GM12878 (cell line): ENCODE data around the gene TTC19. TPM values are rescaled to one million over a fixed set of nuclear protein-coding genes. Genes with fewer than 3 reads are reported as not detected.

Source experiments
- ATAC-seq: fragments of 200-7000 bp; cut with Tn5 transposase; 3 replicates; pipeline ENCODE4 v1.9.1; 2020; ENCODE audit warnings: mild to moderate bottlenecking, moderate library complexity
- BruUV-seq: library from RNA; stranded (reverse); fragments of 400-500 nt; replicated peaks from 2 replicates; lab custom pipeline; 2021; lab: Mats Ljungman, UMichigan
- CTCF ChIA-PET: fragments of 300-600 bp; sonication (Branson Sonifier 250); formaldehyde crosslinking; extraction: SDS; loops from one replicate; lab custom pipeline; 2021; ENCODE audit warnings: inconsistent platforms; lab: Yijun Ruan, JAX
- POLR2A ChIA-PET: fragments of 350-600 bp; formaldehyde crosslinking; extraction: SDS; loops from one replicate; lab custom pipeline; 2021; ENCODE audit warnings: inconsistent platforms; lab: Charles Lee
- RAD21 ChIA-PET: fragments of 300-600 bp; sonication (Branson Sonifier 250); formaldehyde crosslinking; loops from one replicate; lab custom pipeline; 2023; ENCODE audit warnings: antibody characterized with exemption; ENCODE audit not compliant: unreplicated experiment; lab: Charles Lee
- SMC1A ChIA-PET: fragments of 300-600 bp; sonication (Branson Sonifier 250); formaldehyde crosslinking; loops from one replicate; lab custom pipeline; 2023; ENCODE audit not compliant: unreplicated experiment, uncharacterized antibody; lab: Charles Lee
- DNase-seq: peaks from one replicate; pipeline ENCODE4 v3.0.0-alpha.2; 2011; ENCODE audit warnings: low read depth, low spot score
- FAIRE-seq: peaks from 3 replicates; lab custom pipeline; 2011; peaks lifted over from hg19 to GRCh38; lab: Jason Lieb, UNC
- H2AFZ ChIP-seq: 2 replicates; pipeline ENCODE4 v1.6.0; 2011; ENCODE audit warnings: low read depth, low read length, control low read depth; ENCODE audit not compliant: control insufficient read depth
- H3K27ac ChIP-seq: 2 replicates; pipeline ENCODE4 v1.5.1; 2011; ENCODE audit warnings: control low read depth; ENCODE audit not compliant: control insufficient read depth, insufficient read depth
- H3K27me3 ChIP-seq, 2 experiments: replicated peaks in 1 of 2; 2 replicates each; pipeline versions ENCODE4 v1.6.0 to v1.6.1; 2011; ENCODE audit warnings: low read length in 1 of 2; ENCODE audit not compliant: control insufficient read depth in 2 of 2, insufficient read depth in 2 of 2
- H3K36me3 ChIP-seq, 2 experiments: 2 replicates each; pipeline ENCODE4 v1.5.1; 2011; ENCODE audit warnings: low read length in 1 of 2; ENCODE audit not compliant: control insufficient read depth in 2 of 2, insufficient read depth in 2 of 2
- H3K4me1 ChIP-seq: 2 replicates; pipeline ENCODE4 v1.6.1; 2011; ENCODE audit warnings: mild to moderate bottlenecking, low read length, moderate library complexity, mixed read lengths; ENCODE audit not compliant: control insufficient read depth, insufficient read depth
- H3K4me2 ChIP-seq: 2 replicates; pipeline ENCODE4 v1.6.0; 2011; ENCODE audit warnings: control low read depth; ENCODE audit not compliant: control insufficient read depth, insufficient read depth
- H3K4me3 ChIP-seq: fragments of 200-600 bp; sonication (generic); 2 replicates; pipeline ENCODE4 v1.5.1; 2016
- H3K79me2 ChIP-seq: 2 replicates; pipeline ENCODE4 v1.6.0; 2011; ENCODE audit warnings: low read length; ENCODE audit not compliant: control insufficient read depth, insufficient read depth
- H3K9ac ChIP-seq: 2 replicates; pipeline ENCODE4 v1.8.0; 2011; ENCODE audit warnings: low read length, control low read depth, mixed read lengths; ENCODE audit not compliant: control insufficient read depth, insufficient read depth
- H3K9me3 ChIP-seq: replicated peaks from 3 replicates; pipeline ENCODE4 v1.5.1; 2011; ENCODE audit warnings: mild to moderate bottlenecking, low read length; ENCODE audit not compliant: control insufficient read depth, insufficient read depth
- H4K20me1 ChIP-seq: 2 replicates; pipeline ENCODE4 v1.6.0; 2011; ENCODE audit not compliant: control insufficient read depth, insufficient read depth
- ATF3 ChIP-seq: IDR thresholded peaks from 2 replicates; pipeline ENCODE4 v1.6.1; 2011; ENCODE audit warnings: low read depth, mild to moderate bottlenecking, low read length, moderate library complexity, borderline replicate concordance; ENCODE audit errors: extremely low read depth
- BCL3 ChIP-seq: IDR thresholded peaks from 2 replicates; pipeline ENCODE4 v1.6.1; 2011; ENCODE audit warnings: borderline replicate concordance, low read depth, mild to moderate bottlenecking, moderate library complexity, low read length; ENCODE audit not compliant: insufficient read depth, poor library complexity, severe bottlenecking
- JUNB ChIP-seq: IDR thresholded peaks from 2 replicates; pipeline ENCODE4 v1.6.1; 2016; ENCODE audit warnings: antibody characterized with exemption, mild to moderate bottlenecking
- KAT2A ChIP-seq: conservative IDR thresholded peaks from 2 replicates; pipeline ENCODE4 v1.6.1; 2011; ENCODE audit warnings: low read depth, low read length; ENCODE audit not compliant: control insufficient read depth
- RAD21 ChIP-seq: IDR thresholded peaks from 2 replicates; pipeline ENCODE4 v1.6.1; 2011; ENCODE audit warnings: mild to moderate bottlenecking, low read depth, low read length, moderate library complexity; ENCODE audit not compliant: insufficient read depth
- RB1 ChIP-seq: fragments of 450-650 bp; formaldehyde crosslinking; IDR thresholded peaks from 2 replicates; pipeline ENCODE4 v1.6.1; 2017; ENCODE audit warnings: mild to moderate bottlenecking, borderline replicate concordance
- RCOR1 ChIP-seq: conservative IDR thresholded peaks from 2 replicates; pipeline ENCODE4 v1.6.1; 2012; ENCODE audit warnings: low read depth, low read length, improper control_type of control experiment
- WGBS: methylation state at CpG from one replicate; pipeline ENCODE4 v1.1.6; 2016; ENCODE audit warnings: low lambda C conversion rate; ENCODE audit not compliant: insufficient replicate concordance, insufficient coverage; ENCODE audit errors: missing lambda C conversion rate; 5-methylcytosine and 5-hydroxymethylcytosine counted together
- in situ Hi-C: fragments of 300-500 bp; cut with MboI; formaldehyde crosslinking; loops from 9 replicates; pipeline ENCODE4 v1.14.3; 2018; ENCODE audit warnings: mixed read lengths
- intact Hi-C: fragments of 100-400 bp; cut with micrococcal nuclease; formaldehyde crosslinking; loops from one replicate; pipeline ENCODE4 v1.14.2; 2022; ENCODE audit not compliant: unreplicated experiment
- polyA plus RNA-seq, 11 experiments: library from polyadenylated mRNA; depleted of rRNA in 4 of 11; unstranded in 6 of 11; stranded (reverse) in 5 of 11; fragments of >200 nt; fragmentation: Nextera tagmentation in 4 of 11; fragmentation: Illumina TruSeq in 1 of 11; extraction: Ambion mirVana in 4 of 11; extraction: Trizol in 1 of 11; gene quantifications; 1 replicate in 1 of 11; 2 replicates in 10 of 11; pipeline versions ENCODE4 v1.2.1 to v1.2.3, GENCODE V29; 2011 to 2016; ENCODE audit warnings: inconsistent platforms in 2 of 11, missing spikeins in 2 of 11, low read depth in 1 of 11
- total RNA-seq, 4 experiments: library from RNA; depleted of rRNA in 3 of 4; stranded (reverse); fragments of >200 nt in 3 of 4; fragmentation: Illumina TruSeq in 1 of 4; extraction: Trizol in 1 of 4; gene quantifications; 2 replicates each; pipeline versions ENCODE4 v1.2.1 to v1.2.3, GENCODE V29; 2013 to 2021

TTC19 gene
- total and polyA plus RNA-seq, 10 of the 15 experiments (the other 5 are each of a cell fraction or from before 2014, with no cell fraction given), result 5.3 to 29.8 (median 20.1) TPM

GRCh38 chr17:16007439-16007838 lies 7.8 kb downstream of the TTC19 start:
- no peak overlapping the region for H3K9ac ChIP-seq
- BruUV-seq, result no TSS peak
- DNase-seq (no peak), FAIRE-seq (no peak), ATAC-seq (peak; percentile 69)
- 94% methylated on average over 3 of the region's 3 CpGs for WGBS
- H4K20me1 ChIP-seq, result no peaks in the 10 kb centered on the region
- no peak overlapping the region for H3K4me3 ChIP-seq
- TF ChIP-seq ATF3 (no peak), KAT2A (no peak), RAD21 (no peak), JUNB (no peak), RCOR1 (no peak), BCL3 (no peak), RB1 (no peak)
- H3K9me3 ChIP-seq, result no peaks in the 10 kb centered on the region; the same call in 2 of the 3 replicates
- intact Hi-C loops (no loop called here), in situ Hi-C loops (no loop called here)
- H2AFZ ChIP-seq, result no peak overlapping the region
- H3K79me2 ChIP-seq, result no peaks in the 10 kb centered on the region
- H3K27me3 ChIP-seq, result no peaks in the 10 kb centered on the region
- H3K4me1 ChIP-seq, result no peaks in the 10 kb centered on the region
- POLR2A ChIA-PET, result no interaction called here
- CTCF ChIA-PET, result interaction anchor here (1.5 kb wide), 1 partner anchor 9 kb away, joined by 3 read pairs; no protein-coding TSS in a partner anchor
- SMC1A ChIA-PET, result interaction anchor here (1.0 kb wide), 1 partner anchor 8 kb away, joined by 3 read pairs; no protein-coding TSS in a partner anchor
- peaks cover 3 to 5% of the 10 kb centered on the region in 2 experiments; a peak in 2 of 4 replicates for H3K36me3 ChIP-seq
- RAD21 ChIA-PET, result no interaction called here
- H3K4me2 ChIP-seq, result no peak overlapping the region
- no peak overlapping the region for H3K27ac ChIP-seq
